Panc1 (cell line): Measurements from ENCODE around the gene ADIG. TPM values are rescaled to one million over a fixed set of nuclear protein-coding genes. Genes with fewer than 3 reads are reported as not detected.

Source experiments
- ATAC-seq: fragments of 200-7000 bp; cut with Tn5 transposase; 2 replicates; pipeline ENCODE4 v1.9.1; 2020; ENCODE audit warnings: mild to moderate bottlenecking, moderate library complexity
- BruUV-seq: library from RNA; stranded (reverse); fragments of 400-500 nt; replicated peaks from 2 replicates; lab custom pipeline; 2021; lab: Mats Ljungman, UMichigan
- CTCF ChIA-PET: fragments of 300-600 bp; sonication (Branson Sonifier 250); formaldehyde crosslinking; loops from one replicate; lab custom pipeline; 2022; ENCODE audit warnings: antibody characterized with exemption; lab: Charles Lee
- POLR2A ChIA-PET: fragments of 300-600 bp; sonication (Branson Sonifier 250); formaldehyde crosslinking; loops from one replicate; lab custom pipeline; 2022; ENCODE audit warnings: antibody characterized with exemption; lab: Charles Lee
- DNase-seq: peaks from one replicate; pipeline ENCODE4 v3.0.0-alpha.2; 2010; ENCODE audit warnings: low read depth, low spot score
- H3K27ac ChIP-seq: 2 replicates; pipeline ENCODE4 v1.5.1; 2011; ENCODE audit warnings: mild to moderate bottlenecking, low read length, inconsistent platforms
- H3K27me3 ChIP-seq: fragments of 200-500 bp; sonication (Bioruptor generic); 2 replicates; pipeline ENCODE4 v1.6.0; 2014; ENCODE audit warnings: low read length, inconsistent platforms; ENCODE audit not compliant: control insufficient read depth, insufficient read depth
- H3K36me3 ChIP-seq: fragments of 200-500 bp; sonication (Bioruptor generic); 2 replicates; pipeline ENCODE4 v1.5.1; 2014; ENCODE audit warnings: inconsistent platforms, mild to moderate bottlenecking, low read length, moderate library complexity; ENCODE audit not compliant: control insufficient read depth, insufficient read depth
- H3K4me1 ChIP-seq: 2 replicates; pipeline ENCODE4 v1.5.1; 2011; ENCODE audit warnings: inconsistent platforms, mild to moderate bottlenecking, low read length, moderate library complexity; ENCODE audit not compliant: control insufficient read depth, insufficient read depth
- H3K4me3 ChIP-seq, 2 experiments: 2 replicates each; pipeline ENCODE4 v1.5.1; 2011 to 2012; ENCODE audit warnings: low read depth in 2 of 2, low read length in 2 of 2, mild to moderate bottlenecking in 2 of 2, inconsistent platforms in 1 of 2, moderate library complexity in 1 of 2
- H3K9me3 ChIP-seq: fragments of 200-500 bp; sonication (Bioruptor generic); 2 replicates; pipeline ENCODE4 v1.5.1; 2014; ENCODE audit warnings: low read depth, mild to moderate bottlenecking, inconsistent platforms, low read length, moderate library complexity; ENCODE audit not compliant: control insufficient read depth, insufficient read depth
- POLR2AphosphoS5 ChIP-seq: IDR thresholded peaks from 2 replicates; pipeline ENCODE4 v1.6.1; 2012; ENCODE audit warnings: mild to moderate bottlenecking, low read depth, low read length, moderate library complexity
- SIN3A ChIP-seq: IDR thresholded peaks from 2 replicates; pipeline ENCODE4 v1.6.1; 2012; ENCODE audit warnings: low read depth, mild to moderate bottlenecking, low read length, moderate library complexity, borderline replicate concordance; ENCODE audit not compliant: insufficient read depth
- TCF7L2 ChIP-seq: IDR thresholded peaks from 2 replicates; pipeline ENCODE4 v1.6.1; 2011; ENCODE audit warnings: mild to moderate bottlenecking, low read depth, low read length, inconsistent platforms
- in situ Hi-C: cut with HindIII; loops from 2 replicates; pipeline ENCODE4 v1.10.0; 2016; ENCODE audit warnings: low sequenced_read_pairs, low pct_unique_long_range_greater_than_20kb
- intact Hi-C: fragments of 100-400 bp; cut with micrococcal nuclease; formaldehyde crosslinking; loops from one replicate; pipeline ENCODE4 v1.10.0; 2022; ENCODE audit not compliant: unreplicated experiment
- total RNA-seq: library from RNA; stranded (reverse); gene quantifications from one replicate; pipeline ENCODE4 v1.2.1, GENCODE V29; 2021; ENCODE audit not compliant: unreplicated experiment
- TF ChIP-seq, protein P1 (sequence below): fragments of 450-650 bp; IDR thresholded peaks from 2 replicates; pipeline ENCODE4 v1.5.1; 2017; ENCODE audit warnings: mild to moderate bottlenecking
- TF ChIP-seq, protein P2 (sequence below), 2 experiments: IDR thresholded peaks; 2 replicates each; pipeline ENCODE4 v1.6.1; 2011 to 2012; ENCODE audit warnings: low read depth in 2 of 2, control low read depth in 1 of 2, low read length in 1 of 2, mild to moderate bottlenecking in 1 of 2, moderate library complexity in 1 of 2; ENCODE audit not compliant: insufficient read depth in 1 of 2

Gene ADIG
- total RNA-seq, 1 experiment from 2014 or later, result not detected

DNA sequence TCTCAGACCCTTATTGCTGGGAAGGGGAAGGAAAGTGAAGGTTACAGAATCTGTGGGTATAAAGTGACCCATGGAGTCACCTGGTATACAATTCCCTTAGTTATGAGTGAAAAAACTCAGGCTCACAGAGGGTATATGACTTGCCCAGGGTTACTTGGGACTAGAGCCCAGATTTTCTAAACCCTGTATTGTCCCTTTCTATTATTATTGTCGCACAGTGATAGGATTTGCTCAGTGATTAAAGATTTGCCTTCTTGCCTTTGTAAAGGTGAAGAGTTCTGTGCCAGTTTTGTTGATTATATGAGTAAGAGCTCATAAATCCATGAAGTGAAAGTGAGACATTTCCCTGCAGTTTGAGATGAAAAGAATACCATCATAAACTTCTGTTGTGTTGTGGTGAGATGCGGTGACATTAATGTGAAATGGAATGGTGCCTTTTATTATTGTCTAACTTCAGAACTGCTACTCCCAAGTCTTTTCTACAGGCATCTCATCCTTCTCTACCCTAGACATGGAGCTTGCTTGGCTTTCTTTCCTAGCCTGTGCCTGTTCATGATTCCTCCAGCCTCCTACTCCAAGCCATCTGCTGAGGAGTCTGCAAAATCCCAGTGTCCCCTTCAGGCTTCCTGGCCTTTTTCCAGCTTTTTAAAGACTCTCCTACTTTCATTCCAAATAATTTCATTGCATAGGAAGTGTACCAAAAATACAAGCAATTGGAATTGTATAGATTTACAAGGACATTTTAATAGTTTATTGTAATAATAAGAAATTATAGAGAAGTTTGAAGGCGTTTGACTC, 33.5 kb upstream of the ADIG start:
- Histone ChIP-seq H3K27ac (no peak overlapping the region), H3K4me1 (no peaks in the 10 kb centered on the region), H3K36me3 (peaks cover 36% of the 10 kb centered on the region), H3K27me3 (no peaks in the 10 kb centered on the region), H3K9me3 (no peaks in the 10 kb centered on the region), H3K4me3 (no peak overlapping the region)
- ATAC-seq (no peak), DNase-seq (no peak)
- POLR2A ChIA-PET, result no interaction called here
- BruUV-seq, result no TSS peak
- CTCF ChIA-PET, result no interaction called here
- TF ChIP-seq, protein P1, sequence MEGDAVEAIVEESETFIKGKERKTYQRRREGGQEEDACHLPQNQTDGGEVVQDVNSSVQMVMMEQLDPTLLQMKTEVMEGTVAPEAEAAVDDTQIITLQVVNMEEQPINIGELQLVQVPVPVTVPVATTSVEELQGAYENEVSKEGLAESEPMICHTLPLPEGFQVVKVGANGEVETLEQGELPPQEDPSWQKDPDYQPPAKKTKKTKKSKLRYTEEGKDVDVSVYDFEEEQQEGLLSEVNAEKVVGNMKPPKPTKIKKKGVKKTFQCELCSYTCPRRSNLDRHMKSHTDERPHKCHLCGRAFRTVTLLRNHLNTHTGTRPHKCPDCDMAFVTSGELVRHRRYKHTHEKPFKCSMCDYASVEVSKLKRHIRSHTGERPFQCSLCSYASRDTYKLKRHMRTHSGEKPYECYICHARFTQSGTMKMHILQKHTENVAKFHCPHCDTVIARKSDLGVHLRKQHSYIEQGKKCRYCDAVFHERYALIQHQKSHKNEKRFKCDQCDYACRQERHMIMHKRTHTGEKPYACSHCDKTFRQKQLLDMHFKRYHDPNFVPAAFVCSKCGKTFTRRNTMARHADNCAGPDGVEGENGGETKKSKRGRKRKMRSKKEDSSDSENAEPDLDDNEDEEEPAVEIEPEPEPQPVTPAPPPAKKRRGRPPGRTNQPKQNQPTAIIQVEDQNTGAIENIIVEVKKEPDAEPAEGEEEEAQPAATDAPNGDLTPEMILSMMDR, result no peak
- TF ChIP-seq, protein P2, sequence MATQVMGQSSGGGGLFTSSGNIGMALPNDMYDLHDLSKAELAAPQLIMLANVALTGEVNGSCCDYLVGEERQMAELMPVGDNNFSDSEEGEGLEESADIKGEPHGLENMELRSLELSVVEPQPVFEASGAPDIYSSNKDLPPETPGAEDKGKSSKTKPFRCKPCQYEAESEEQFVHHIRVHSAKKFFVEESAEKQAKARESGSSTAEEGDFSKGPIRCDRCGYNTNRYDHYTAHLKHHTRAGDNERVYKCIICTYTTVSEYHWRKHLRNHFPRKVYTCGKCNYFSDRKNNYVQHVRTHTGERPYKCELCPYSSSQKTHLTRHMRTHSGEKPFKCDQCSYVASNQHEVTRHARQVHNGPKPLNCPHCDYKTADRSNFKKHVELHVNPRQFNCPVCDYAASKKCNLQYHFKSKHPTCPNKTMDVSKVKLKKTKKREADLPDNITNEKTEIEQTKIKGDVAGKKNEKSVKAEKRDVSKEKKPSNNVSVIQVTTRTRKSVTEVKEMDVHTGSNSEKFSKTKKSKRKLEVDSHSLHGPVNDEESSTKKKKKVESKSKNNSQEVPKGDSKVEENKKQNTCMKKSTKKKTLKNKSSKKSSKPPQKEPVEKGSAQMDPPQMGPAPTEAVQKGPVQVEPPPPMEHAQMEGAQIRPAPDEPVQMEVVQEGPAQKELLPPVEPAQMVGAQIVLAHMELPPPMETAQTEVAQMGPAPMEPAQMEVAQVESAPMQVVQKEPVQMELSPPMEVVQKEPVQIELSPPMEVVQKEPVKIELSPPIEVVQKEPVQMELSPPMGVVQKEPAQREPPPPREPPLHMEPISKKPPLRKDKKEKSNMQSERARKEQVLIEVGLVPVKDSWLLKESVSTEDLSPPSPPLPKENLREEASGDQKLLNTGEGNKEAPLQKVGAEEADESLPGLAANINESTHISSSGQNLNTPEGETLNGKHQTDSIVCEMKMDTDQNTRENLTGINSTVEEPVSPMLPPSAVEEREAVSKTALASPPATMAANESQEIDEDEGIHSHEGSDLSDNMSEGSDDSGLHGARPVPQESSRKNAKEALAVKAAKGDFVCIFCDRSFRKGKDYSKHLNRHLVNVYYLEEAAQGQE (IDR thresholded peaks at IDR 0.05; ENCODE audit: insufficient read depth in 1 of 2, low read depth in 2 of 2, low read length in 1 of 2), result no peak
- TF ChIP-seq SIN3A (no peak), TCF7L2 (no peak), POLR2AphosphoS5 (no peak)
- in situ Hi-C loops, result no loop called here
- intact Hi-C loops, result no loop called here

DNA sequence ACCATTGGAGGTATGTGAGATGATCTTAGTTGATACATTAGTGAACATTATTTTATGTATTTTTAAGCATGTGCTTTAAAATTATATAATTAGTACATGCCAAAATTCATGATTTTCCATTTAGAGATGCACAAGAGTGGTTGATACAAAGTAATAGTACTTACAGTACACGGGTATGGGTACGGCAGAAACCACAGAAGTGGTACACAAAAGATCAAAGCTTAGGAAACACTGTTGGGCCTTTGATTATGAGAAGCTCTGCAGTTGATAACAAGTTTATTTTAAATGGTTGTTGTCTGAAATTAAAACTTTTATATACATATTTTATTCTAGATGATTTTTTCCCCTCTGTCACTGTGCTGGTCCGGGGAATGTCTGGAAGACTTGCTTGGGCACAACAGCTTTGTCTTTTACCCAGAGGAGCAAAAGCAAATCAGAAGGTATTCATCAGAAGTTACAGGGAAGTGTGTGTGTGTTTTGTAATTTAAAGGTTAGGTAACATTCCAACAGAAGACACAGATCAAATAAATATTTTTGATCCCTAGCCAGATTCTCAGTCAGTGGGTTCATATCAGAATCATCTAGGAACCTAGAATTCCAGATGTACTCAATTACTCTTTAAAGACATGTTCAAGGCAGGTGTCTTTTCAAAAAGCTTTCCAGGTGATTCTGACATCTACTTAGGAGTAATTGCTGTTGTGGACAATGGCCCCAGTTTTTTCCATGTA, 32.5 kb upstream of the ADIG start:
- CTCF ChIA-PET, result no interaction called here

More for the DNA sequence above, 32.5 kb upstream of the ADIG start:
- Histone ChIP-seq H3K27ac (no peak overlapping the region), H3K4me3 (no peak overlapping the region), H3K27me3 (no peaks in the 10 kb centered on the region), H3K9me3 (no peaks in the 10 kb centered on the region), H3K36me3 (peaks cover 35% of the 10 kb centered on the region), H3K4me1 (no peaks in the 10 kb centered on the region)
- in situ Hi-C loops (no loop called here), intact Hi-C loops (no loop called here)
- no peak for ATAC-seq
- no TSS peak for BruUV-seq
- DNase-seq, result no peak
- POLR2A ChIA-PET, result interaction anchor here (0.7 kb wide), 1 partner anchor 137 kb away, joined by 6 read pairs; no protein-coding TSS in a partner anchor
- TF ChIP-seq TCF7L2, result no peak
